ENCODE measurements around the gene ME3. TPM values are rescaled to one million over a fixed set of nuclear protein-coding genes. Genes with fewer than 3 reads are reported as not detected.
"Not testable (repeated sequence)": the region's sequence is repeated elsewhere in the genome, so short reads cannot be mapped to it uniquely, and the experiment has no call there.

Gene ME3
- polyA plus RNA-seq, 1 experiment = 7.1 TPM

DNA sequence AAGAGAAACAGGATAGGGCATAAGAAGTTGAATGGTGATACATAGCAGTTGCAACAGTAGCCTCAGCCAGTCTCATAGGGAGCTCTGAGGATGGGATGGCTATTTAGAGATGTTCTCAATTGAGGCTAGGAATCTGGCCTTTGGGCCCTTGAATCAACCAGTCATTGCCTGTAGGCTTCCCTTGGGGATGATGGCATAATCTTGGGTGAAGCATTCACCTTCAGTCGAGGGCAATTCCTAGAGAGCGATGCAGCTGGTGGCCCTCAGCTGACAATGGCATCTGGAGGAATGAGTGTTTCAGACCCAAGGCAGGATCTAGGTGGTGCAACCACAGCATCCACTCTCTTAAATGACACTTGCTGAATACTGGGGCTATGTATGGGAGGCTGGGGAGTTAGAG is 236.7 kb downstream of the ME3 start:
- no peak for DNase-seq (ENCODE audit: low read depth, low spot score)
- Histone ChIP-seq H3K27me3 (ENCODE audit: control insufficient read depth, insufficient read depth, low read length) (no peaks in the 10 kb centered on the region), H3K27ac (ENCODE audit: low read depth, low read length) (no peak overlapping the region), H3K4me3 (ENCODE audit: low read depth, low read length) (no peak overlapping the region), H3K9me3 (ENCODE audit: control insufficient read depth, insufficient read depth, low read length) (peaks cover 11% of the 10 kb centered on the region)
- ChIA-PET CTCF (no interaction called here), POLR2A (no interaction called here)
- TF ChIP-seq, protein P1, sequence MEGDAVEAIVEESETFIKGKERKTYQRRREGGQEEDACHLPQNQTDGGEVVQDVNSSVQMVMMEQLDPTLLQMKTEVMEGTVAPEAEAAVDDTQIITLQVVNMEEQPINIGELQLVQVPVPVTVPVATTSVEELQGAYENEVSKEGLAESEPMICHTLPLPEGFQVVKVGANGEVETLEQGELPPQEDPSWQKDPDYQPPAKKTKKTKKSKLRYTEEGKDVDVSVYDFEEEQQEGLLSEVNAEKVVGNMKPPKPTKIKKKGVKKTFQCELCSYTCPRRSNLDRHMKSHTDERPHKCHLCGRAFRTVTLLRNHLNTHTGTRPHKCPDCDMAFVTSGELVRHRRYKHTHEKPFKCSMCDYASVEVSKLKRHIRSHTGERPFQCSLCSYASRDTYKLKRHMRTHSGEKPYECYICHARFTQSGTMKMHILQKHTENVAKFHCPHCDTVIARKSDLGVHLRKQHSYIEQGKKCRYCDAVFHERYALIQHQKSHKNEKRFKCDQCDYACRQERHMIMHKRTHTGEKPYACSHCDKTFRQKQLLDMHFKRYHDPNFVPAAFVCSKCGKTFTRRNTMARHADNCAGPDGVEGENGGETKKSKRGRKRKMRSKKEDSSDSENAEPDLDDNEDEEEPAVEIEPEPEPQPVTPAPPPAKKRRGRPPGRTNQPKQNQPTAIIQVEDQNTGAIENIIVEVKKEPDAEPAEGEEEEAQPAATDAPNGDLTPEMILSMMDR (IDR thresholded peaks at IDR 0.05; ENCODE audit: low read depth, low read length) = no peak

DNA sequence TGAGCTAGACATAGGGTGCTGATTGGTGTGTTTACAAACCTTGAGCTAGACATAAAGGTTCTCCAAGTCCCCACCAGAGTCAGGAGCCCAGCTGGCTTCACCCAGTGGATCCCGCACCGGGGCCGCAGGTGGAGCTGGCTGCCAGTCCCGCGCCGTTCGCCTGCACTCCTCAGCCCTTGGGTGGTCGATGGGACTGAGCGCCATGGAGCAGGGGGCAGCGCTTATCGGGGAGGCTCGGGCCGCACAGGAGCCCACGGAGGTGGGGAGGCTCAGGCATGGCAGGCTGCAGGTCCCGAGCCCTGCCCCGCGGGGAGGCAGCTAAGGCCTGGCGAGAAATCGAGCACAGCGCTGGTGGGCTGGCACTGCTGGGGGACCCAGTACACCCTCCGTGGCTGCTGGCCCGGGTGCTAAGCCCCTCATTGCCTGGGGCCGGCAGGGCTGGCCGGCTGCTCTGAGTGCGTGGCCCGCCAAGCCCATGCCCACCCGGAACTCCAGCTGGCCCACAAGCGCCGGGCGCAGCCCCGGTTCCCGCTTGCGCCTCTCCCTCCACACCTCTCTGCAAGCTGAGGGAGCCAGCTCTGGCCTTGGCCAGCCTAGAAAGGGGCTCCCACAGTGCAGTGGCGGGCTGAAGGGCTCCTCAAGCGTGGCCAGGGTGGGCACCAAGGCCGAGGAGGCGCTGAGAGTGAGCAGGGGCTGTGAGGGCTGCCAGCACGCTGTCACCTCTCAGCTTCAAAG is 238.9 kb downstream of the ME3 start:
- DNase-seq (ENCODE audit: low read depth, low spot score); H3K27ac ChIP-seq (ENCODE audit: low read depth, low read length); CTCF ChIA-PET; H3K27me3 ChIP-seq (ENCODE audit: control insufficient read depth, insufficient read depth, low read length); H3K4me3 ChIP-seq (ENCODE audit: low read depth, low read length); POLR2A ChIA-PET: not testable (repeated sequence)
- peaks cover 11% of the 10 kb centered on the region for H3K9me3 ChIP-seq (ENCODE audit: control insufficient read depth, insufficient read depth, low read length)

DNA sequence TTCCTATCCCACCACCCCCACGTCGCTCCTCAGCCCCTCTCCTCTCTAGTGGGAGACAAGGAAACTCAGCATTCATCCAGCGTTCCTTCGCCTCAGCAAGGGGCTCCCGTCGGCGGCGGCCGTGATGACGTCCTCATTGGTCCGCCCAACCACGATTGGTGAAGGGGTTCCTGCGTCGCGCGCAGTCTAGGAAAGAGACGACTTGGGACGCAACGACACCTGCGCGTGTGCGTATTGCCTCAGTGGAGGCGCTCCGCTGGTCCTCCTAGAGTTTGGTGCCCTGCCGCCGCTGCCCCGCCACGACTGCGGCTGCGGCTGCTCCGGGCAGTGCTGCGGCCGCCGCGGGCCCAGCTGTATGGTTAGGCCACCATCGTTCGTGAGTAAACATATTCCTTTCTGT is 241.2 kb downstream of the ME3 start:
- POLR2A ChIA-PET = no interaction called here
- CTCF ChIA-PET = interaction anchor here (0.6 to 1.2 kb wide), 2 partner anchors 370 to 480 kb away, joined by 3 read pairs; no protein-coding TSS in a partner anchor
- Histone ChIP-seq H3K4me3 (ENCODE audit: low read depth, low read length) (no peak overlapping the region), H3K9me3 (ENCODE audit: control insufficient read depth, insufficient read depth, low read length) (peaks cover 11% of the 10 kb centered on the region), H3K27ac (ENCODE audit: low read depth, low read length) (no peak overlapping the region), H3K27me3 (ENCODE audit: control insufficient read depth, insufficient read depth, low read length) (no peaks in the 10 kb centered on the region)
- TF ChIP-seq, protein P1 (IDR thresholded peaks at IDR 0.05; ENCODE audit: low read depth, low read length) = no peak
- DNase-seq (ENCODE audit: low read depth, low spot score) = no peak

DNA sequence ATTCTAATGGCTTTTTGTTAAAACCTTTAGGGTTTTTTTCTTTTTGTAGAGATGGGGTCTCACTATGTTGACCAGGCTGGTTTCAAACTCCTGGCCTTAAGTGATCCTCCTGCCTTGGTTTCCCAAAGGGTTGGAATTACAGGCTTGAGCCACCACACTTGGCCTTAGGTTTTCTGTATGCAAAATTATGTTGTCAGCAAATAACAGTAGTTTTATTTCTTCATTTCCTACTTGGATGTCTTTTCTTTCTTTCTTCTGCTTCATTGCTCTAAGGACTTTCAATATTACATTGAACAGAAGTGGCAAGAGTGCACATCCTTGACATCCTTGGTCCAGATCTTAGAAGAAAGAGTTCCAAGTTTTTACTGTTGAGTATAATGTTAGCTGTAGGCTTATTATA is 245.0 kb downstream of the ME3 start:
- CTCF ChIA-PET = no interaction called here
- POLR2A ChIA-PET = no interaction called here
- peaks cover 6% of the 10 kb centered on the region for H3K9me3 ChIP-seq (ENCODE audit: control insufficient read depth, insufficient read depth, low read length)
- no peak overlapping the region for H3K4me3 ChIP-seq (ENCODE audit: low read depth, low read length)
- TF ChIP-seq, protein P1 (IDR thresholded peaks at IDR 0.05; ENCODE audit: low read depth, low read length) = no peak
- no peak for DNase-seq (ENCODE audit: low read depth, low spot score)
- no peak overlapping the region for H3K27ac ChIP-seq (ENCODE audit: low read depth, low read length)
- H3K27me3 ChIP-seq (ENCODE audit: control insufficient read depth, insufficient read depth, low read length) = no peaks in the 10 kb centered on the region

DNA sequence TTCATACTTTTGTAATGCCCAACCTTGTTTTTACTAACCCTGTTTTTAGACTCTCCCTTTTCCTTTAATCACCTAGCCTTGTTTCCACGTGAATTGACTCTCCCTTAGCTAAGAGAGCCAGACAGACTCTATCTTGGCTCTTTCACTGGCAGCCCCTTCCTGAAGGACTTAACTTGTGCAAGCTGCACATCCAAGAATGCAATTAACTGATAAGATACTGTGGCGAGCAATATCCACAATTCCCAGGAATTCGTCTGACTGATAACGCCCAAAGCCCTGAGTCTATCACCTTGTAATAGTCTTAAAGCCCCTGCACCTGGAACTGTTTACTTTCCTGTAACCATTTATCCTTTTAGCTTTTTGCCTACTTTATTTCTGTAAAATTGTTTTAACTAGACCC is 248.9 kb downstream of the ME3 start:
- POLR2A ChIA-PET; DNase-seq (ENCODE audit: low read depth, low spot score); H3K27me3 ChIP-seq (ENCODE audit: control insufficient read depth, insufficient read depth, low read length); H3K9me3 ChIP-seq (ENCODE audit: control insufficient read depth, insufficient read depth, low read length); H3K27ac ChIP-seq (ENCODE audit: low read depth, low read length); CTCF ChIA-PET; H3K4me3 ChIP-seq (ENCODE audit: low read depth, low read length): not testable (repeated sequence)

DNA sequence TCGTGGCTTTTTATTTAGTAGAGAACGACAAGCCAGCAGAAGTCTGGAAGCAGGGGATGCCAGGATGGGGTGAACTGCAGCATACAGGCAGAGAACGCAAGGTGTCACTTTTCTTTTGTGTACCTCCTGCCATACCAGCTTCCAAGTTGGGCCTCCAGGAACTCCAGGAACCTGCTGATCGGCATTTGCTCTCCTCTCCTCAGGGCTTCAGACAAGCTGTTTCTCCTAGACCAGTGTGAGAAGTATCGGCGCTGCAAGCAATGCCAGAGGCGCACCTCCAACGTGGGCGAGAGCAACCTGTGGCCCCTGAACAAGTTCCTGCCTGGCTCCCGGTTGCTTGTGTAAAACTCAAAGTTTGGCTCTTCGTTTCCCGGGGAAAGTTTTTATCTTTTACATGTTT is 250.0 kb downstream of the ME3 start:
- Histone ChIP-seq H3K27ac (ENCODE audit: low read depth, low read length) (no peak overlapping the region), H3K27me3 (ENCODE audit: control insufficient read depth, insufficient read depth, low read length) (no peaks in the 10 kb centered on the region), H3K4me3 (ENCODE audit: low read depth, low read length) (no peak overlapping the region), H3K9me3 (ENCODE audit: control insufficient read depth, insufficient read depth, low read length) (no peaks in the 10 kb centered on the region)
- TF ChIP-seq, protein P1 (IDR thresholded peaks at IDR 0.05; ENCODE audit: low read depth, low read length) = no peak
- no peak for DNase-seq (ENCODE audit: low read depth, low spot score)
- ChIA-PET POLR2A (no interaction called here), CTCF (interaction anchor here (1.3 kb wide), 1 partner anchor 16 kb away, joined by 3 read pairs; no protein-coding TSS in a partner anchor)
